B cell (primary cell): Measurements from ENCODE around the gene MBOAT7. TPM values are rescaled to one million over a fixed set of nuclear protein-coding genes. Genes with fewer than 3 reads are reported as not detected.
"Not testable (repeated sequence)": the region's sequence is repeated elsewhere in the genome, so short reads cannot be mapped to it uniquely, and the experiment has no call there.

ENCODE experiments used
- ATAC-seq: fragments of 200-7000 bp; cut with Tn5 transposase; one replicate; pipeline ENCODE4 v1.10.0; 2021; ENCODE audit warnings: low read depth, mild to moderate bottlenecking, moderate number of reproducible peaks, moderate library complexity
- CTCF ChIA-PET: fragments of 350-600 bp; sonication (Branson Sonifier 250); formaldehyde crosslinking; loops from one replicate; lab custom pipeline; 2021; ENCODE audit warnings: antibody characterized with exemption, inconsistent platforms; lab: Charles Lee
- POLR2A ChIA-PET: fragments of 350-600 bp; sonication (Branson Sonifier 250); formaldehyde crosslinking; loops from one replicate; lab custom pipeline; 2021; ENCODE audit warnings: antibody characterized with exemption; lab: Charles Lee
- DNase-seq: peaks from one replicate; pipeline ENCODE4 v3.0.0; 2013
- H2AFZ ChIP-seq: 2 replicates; pipeline ENCODE4 v1.6.1; 2012; ENCODE audit warnings: mild to moderate bottlenecking, low read depth, low read length; ENCODE audit not compliant: insufficient read depth, poor library complexity, severe bottlenecking
- H3K27ac ChIP-seq, 2 donors: 1 replicate in 1 of 2; 2 replicates in 1 of 2; pipeline ENCODE4 v1.5.1; 2012 to 2013; ENCODE audit warnings: low read length in 2 of 2, mild to moderate bottlenecking in 2 of 2, moderate library complexity in 1 of 2
- H3K27me3 ChIP-seq, 4 experiments: fragments of 200-600 bp in 1 of 4; sonication (generic) in 1 of 4; replicated peaks in 1 of 4; 1 replicate in 2 of 4; 2 replicates in 2 of 4; pipeline versions ENCODE4 v1.6.1 to v1.7.0; 2013 to 2016; ENCODE audit warnings: low read length in 3 of 4, mild to moderate bottlenecking in 2 of 4, mixed read lengths in 1 of 4, moderate library complexity in 1 of 4; ENCODE audit not compliant: insufficient read depth in 4 of 4, control insufficient read depth in 3 of 4; ENCODE audit errors: control extremely low read depth in 1 of 4
- H3K36me3 ChIP-seq, 2 experiments: replicated peaks in 1 of 2; 1 replicate in 1 of 2; 2 replicates in 1 of 2; pipeline versions ENCODE4 v1.6.1 to v1.7.1; 2013; ENCODE audit warnings: low read length in 1 of 2; ENCODE audit not compliant: insufficient read depth in 2 of 2, control insufficient read depth in 1 of 2; ENCODE audit errors: control extremely low read depth in 1 of 2, extremely low read depth in 1 of 2
- H3K4me1 ChIP-seq, 2 donors: fragments of 200-600 bp in 1 of 2; sonication (generic) in 1 of 2; 1 replicate in 1 of 2; 2 replicates in 1 of 2; pipeline versions ENCODE4 v1.5.1 to v1.6.1; 2013 to 2017; ENCODE audit warnings: low read length in 2 of 2; ENCODE audit not compliant: control insufficient read depth in 2 of 2, insufficient read depth in 2 of 2
- H3K4me2 ChIP-seq: replicated peaks from 2 replicates; pipeline ENCODE3; 2012; ENCODE audit warnings: mild to moderate bottlenecking, low read depth, low read length; ENCODE audit not compliant: poor library complexity, severe bottlenecking
- H3K4me3 ChIP-seq, 5 experiments: fragments of 200-600 bp in 1 of 5; sonication (generic) in 1 of 5; 1 replicate in 3 of 5; 2 replicates in 2 of 5; pipeline versions ENCODE4 v1.5.1 to v1.7.0; 2011 to 2016; ENCODE audit warnings: low read length in 4 of 5, mild to moderate bottlenecking in 4 of 5, low read depth in 2 of 5, control low read depth in 1 of 5, moderate library complexity in 1 of 5; ENCODE audit not compliant: insufficient read depth in 1 of 5; ENCODE audit errors: control extremely low read depth in 1 of 5, extremely low read depth in 1 of 5
- H3K79me2 ChIP-seq: fragments of 200-600 bp; sonication (generic); one replicate; pipeline ENCODE4 v1.6.0; 2016; ENCODE audit warnings: low read length; ENCODE audit not compliant: control insufficient read depth, insufficient read depth
- H3K9ac ChIP-seq: fragments of 200-600 bp; sonication (generic); 2 replicates; pipeline ENCODE4 v1.6.1; 2017; ENCODE audit warnings: mild to moderate bottlenecking, low read length, moderate library complexity
- H3K9me3 ChIP-seq, 3 donors: one replicate each; pipeline versions ENCODE4 v1.6.1 to v1.7.1; 2013; ENCODE audit warnings: low read length in 2 of 3; ENCODE audit not compliant: control insufficient read depth in 2 of 3, insufficient read depth in 1 of 3; ENCODE audit errors: control extremely low read depth in 1 of 3
- H4K20me1 ChIP-seq: 2 replicates; pipeline ENCODE4 v1.6.0; 2012; ENCODE audit warnings: mild to moderate bottlenecking, low read length; ENCODE audit not compliant: insufficient read depth, control insufficient read depth, poor library complexity, severe bottlenecking
- H3K27ac Mint-ChIP-seq: one replicate; pipeline ENCODE4 v1.8.0; 2021; ENCODE audit warnings: mixed read lengths
- H3K27me3 Mint-ChIP-seq: one replicate; pipeline ENCODE4 v1.8.0; 2021; ENCODE audit warnings: mixed read lengths
- H3K4me1 Mint-ChIP-seq: one replicate; pipeline ENCODE4 v1.8.0; 2021; ENCODE audit warnings: mixed read lengths
- H3K4me3 Mint-ChIP-seq: one replicate; pipeline ENCODE4 v1.8.0; 2021; ENCODE audit warnings: mixed read lengths
- H3K9me3 Mint-ChIP-seq: one replicate; pipeline ENCODE4 v1.8.0; 2022; ENCODE audit warnings: mixed read lengths; ENCODE audit not compliant: insufficient read depth
- CTCF ChIP-seq: fragments of 200-600 bp; IDR thresholded peaks from one replicate; pipeline ENCODE4 v1.8.0; 2022; ENCODE audit warnings: antibody characterized with exemption, mild to moderate bottlenecking
- EZH2 ChIP-seq: IDR thresholded peaks from 2 replicates; pipeline ENCODE4 v1.6.1; 2012; ENCODE audit warnings: borderline replicate concordance, low read depth, mild to moderate bottlenecking, moderate library complexity, low read length; ENCODE audit not compliant: insufficient read depth, poor library complexity, severe bottlenecking
- WGBS: methylation state at CpG from one replicate; pipeline ENCODE4 v1.1.5; 2013; ENCODE audit warnings: missing lambda C conversion rate; ENCODE audit not compliant: insufficient coverage; 5-methylcytosine and 5-hydroxymethylcytosine counted together
- intact Hi-C: fragments of 100-400 bp; cut with micrococcal nuclease; formaldehyde crosslinking; loops from one replicate; pipeline ENCODE4 v1.10.0; 2022
- polyA plus RNA-seq: library from polyadenylated mRNA; depleted of rRNA; stranded (reverse); fragments of >200 nt; gene quantifications from 2 replicates; pipeline ENCODE4 v1.2.3, GENCODE V29; 2012
- total RNA-seq, 2 donors: library from RNA; stranded (reverse); fragments of 120-200 nt in 1 of 2; gene quantifications; 1 replicate in 1 of 2; 2 replicates in 1 of 2; pipeline versions ENCODE4 v1.2.3 to v1.2.4, GENCODE V29; 2013 to 2022

The MBOAT7 gene
- total and polyA plus RNA-seq, 2 donors (not counting 1 experiment from before 2014, with no cell fraction given) = 22.3 to 34.8 TPM

GRCh38 chr19:54218259-54218658 is 28.9 kb upstream of the MBOAT7 start:
- H3K9me3 ChIP-seq = no peaks in the 10 kb centered on the region
- POLR2A ChIA-PET = no interaction called here
- intact Hi-C loops = no loop called here
- no peak overlapping the region for H2AFZ ChIP-seq
- H4K20me1 ChIP-seq = no peaks in the 10 kb centered on the region
- no peaks in the 10 kb centered on the region for H3K36me3 ChIP-seq
- no peak overlapping the region for H3K4me3 Mint-ChIP-seq
- H3K27ac ChIP-seq = no peak overlapping the region
- no peaks in the 10 kb centered on the region for H3K9me3 Mint-ChIP-seq
- H3K27me3 ChIP-seq = peaks cover 0 to 3% (median 0%) of the 10 kb centered on the region in 4 experiments
- TF ChIP-seq CTCF = no peak
- TF ChIP-seq EZH2 = no peak
- H3K4me2 ChIP-seq = no peak overlapping the region
- H3K4me1 ChIP-seq = peaks cover 0 to 7% of the 10 kb centered on the region in 2 donors
- DNase-seq = no peak
- H3K9ac ChIP-seq = no peak overlapping the region
- CTCF ChIA-PET = no interaction called here
- H3K4me1 Mint-ChIP-seq = no peaks in the 10 kb centered on the region
- H3K4me3 ChIP-seq = no peak overlapping the region
- WGBS = 90% methylated on average over 7 of the region's 8 CpGs
- H3K79me2 ChIP-seq = no peaks in the 10 kb centered on the region
- H3K27me3 Mint-ChIP-seq = no peaks in the 10 kb centered on the region
- ATAC-seq = no peak
- no peak overlapping the region for H3K27ac Mint-ChIP-seq

GRCh38 chr19:54217517-54218247 is 28.3 kb upstream of the MBOAT7 start:
- intact Hi-C loops, H3K4me3 ChIP-seq, DNase-seq, H3K9me3 ChIP-seq, H3K27ac ChIP-seq, CTCF ChIA-PET, H3K79me2 ChIP-seq, ATAC-seq, H3K4me1 ChIP-seq, H3K4me2 ChIP-seq, H3K9me3 Mint-ChIP-seq, H3K4me3 Mint-ChIP-seq, H3K27ac Mint-ChIP-seq, H3K27me3 Mint-ChIP-seq, H3K36me3 ChIP-seq, H2AFZ ChIP-seq, H4K20me1 ChIP-seq, H3K4me1 Mint-ChIP-seq, H3K9ac ChIP-seq, POLR2A ChIA-PET, H3K27me3 ChIP-seq: not testable (repeated sequence)
- 81% methylated on average over 9 of the region's 20 CpGs for WGBS
